Fibroblast of lung (primary cell): ENCODE results near the gene CPEB2. TPM values are rescaled to one million over a fixed set of nuclear protein-coding genes. Genes with fewer than 3 reads are reported as not detected.

Experiments
- DNase-seq, 2 donors: peaks; one replicate each; pipeline versions ENCODE4 v3.0.0 to v3.0.0-alpha.2; 2010; ENCODE audit warnings: low read depth in 2 of 2
- H2AFZ ChIP-seq: 2 replicates; pipeline ENCODE4 v1.5.1; 2012; ENCODE audit warnings: low read length, control low read depth, inconsistent platforms
- H3K27ac ChIP-seq: 2 replicates; pipeline ENCODE4 v1.5.1; 2011; ENCODE audit warnings: low read length, control low read depth; ENCODE audit not compliant: insufficient read depth
- H3K27me3 ChIP-seq: 2 replicates; pipeline ENCODE4 v1.5.1; 2011; ENCODE audit warnings: mild to moderate bottlenecking, low read length; ENCODE audit not compliant: control insufficient read depth, insufficient read depth
- H3K36me3 ChIP-seq: 2 replicates; pipeline ENCODE4 v1.5.1; 2011; ENCODE audit warnings: low read length; ENCODE audit not compliant: control insufficient read depth, insufficient read depth
- H3K4me1 ChIP-seq: 2 replicates; pipeline ENCODE4 v1.5.1; 2011; ENCODE audit warnings: low read length; ENCODE audit not compliant: control insufficient read depth, insufficient read depth; ENCODE audit errors: extremely low read depth
- H3K4me2 ChIP-seq: 2 replicates; pipeline ENCODE4 v1.5.1; 2011; ENCODE audit warnings: low read length, control low read depth; ENCODE audit not compliant: insufficient read depth; ENCODE audit errors: extremely low read depth
- H3K4me3 ChIP-seq, 4 experiments: fragments of 200-600 bp in 1 of 4; sonication (generic) in 1 of 4; replicated peaks in 1 of 4; 2 replicates each; pipeline ENCODE4 v1.5.1; 2011 to 2016; ENCODE audit warnings: low read length in 4 of 4, low read depth in 3 of 4, mild to moderate bottlenecking in 3 of 4, control low read depth in 2 of 4, inconsistent platforms in 1 of 4, mixed read lengths in 1 of 4; ENCODE audit not compliant: insufficient read depth in 1 of 4; ENCODE audit errors: control extremely low read depth in 1 of 4
- H3K79me2 ChIP-seq: 2 replicates; pipeline ENCODE4 v1.5.1; 2012; ENCODE audit warnings: mild to moderate bottlenecking, low read length, inconsistent platforms; ENCODE audit not compliant: control insufficient read depth, insufficient read depth
- H3K9ac ChIP-seq: 2 replicates; pipeline ENCODE4 v1.5.1; 2011; ENCODE audit warnings: mild to moderate bottlenecking, low read length, control low read depth; ENCODE audit not compliant: insufficient read depth
- H3K9me3 ChIP-seq: 2 replicates; pipeline ENCODE4 v1.5.1; 2012; ENCODE audit warnings: low read depth, low read length; ENCODE audit not compliant: control insufficient read depth, insufficient read depth
- H4K20me1 ChIP-seq: 2 replicates; pipeline ENCODE4 v1.5.1; 2011; ENCODE audit warnings: low read length; ENCODE audit not compliant: control insufficient read depth, insufficient read depth; ENCODE audit errors: extremely low read depth
- CTCF ChIP-seq, 2 donors: IDR thresholded peaks in 1 of 2; conservative IDR thresholded peaks in 1 of 2; 1 replicate in 1 of 2; 2 replicates in 1 of 2; pipeline ENCODE4 v1.5.1; 2011 to 2012; ENCODE audit warnings: low read length in 2 of 2, control low read depth in 1 of 2, inconsistent platforms in 1 of 2, low read depth in 1 of 2, mild to moderate bottlenecking in 1 of 2
- EZH2 ChIP-seq: IDR thresholded peaks from 2 replicates; pipeline ENCODE4 v1.5.1; 2012; ENCODE audit warnings: low read length, control low read depth, mild to moderate bottlenecking; ENCODE audit errors: missing control alignments
- polyA plus RNA-seq, 2 donors: library from polyadenylated mRNA; depleted of rRNA in 1 of 2; stranded (reverse) in 1 of 2; unstranded in 1 of 2; fragments of >200 nt; gene quantifications; 2 replicates each; pipeline ENCODE4 v1.2.1, GENCODE V29; 2011 to 2012; ENCODE audit warnings: missing spikeins in 1 of 2
- total RNA-seq: library from RNA; depleted of rRNA; stranded (reverse); fragments of >200 nt; gene quantifications from 2 replicates; pipeline ENCODE4 v1.2.1, GENCODE V29; 2014

The CPEB2 gene
- total and polyA plus RNA-seq, 2 donors (not counting 1 experiment from before 2014, with no cell fraction given): 18.6 to 19.0 TPM

GRCh38 chr4:15021311-15021710 is 19.0 kb downstream of the CPEB2 start:
- Histone ChIP-seq H3K4me1 (no peaks in the 10 kb centered on the region), H3K4me2 (no peak overlapping the region), H3K36me3 (peaks cover 3% of the 10 kb centered on the region), H3K27ac (no peak overlapping the region), H3K4me3 (no peak overlapping the region), H4K20me1 (no peaks in the 10 kb centered on the region), H3K9me3 (no peaks in the 10 kb centered on the region), H3K9ac (no peak overlapping the region), H3K27me3 (no peaks in the 10 kb centered on the region), H2AFZ (no peak overlapping the region), H3K79me2 (peaks cover 70% of the 10 kb centered on the region)
- DNase-seq: no peak
- TF ChIP-seq CTCF (conservative IDR thresholded peaks at IDR 0.05 in 1 of 2, IDR thresholded peaks at IDR 0.05 in 1 of 2; ENCODE audit: low read depth in 1 of 2, low read length in 2 of 2): no peak
- no peak for TF ChIP-seq EZH2

- Histone ChIP-seq H3K4me1 (no peaks in the 10 kb centered on the region), H3K4me3 (no peak overlapping the region), H2AFZ (no peak overlapping the region), H3K9me3 (no peaks in the 10 kb centered on the region), H3K36me3 (peaks cover 3% of the 10 kb centered on the region), H3K27ac (no peak overlapping the region), H3K79me2 (peaks cover 72% of the 10 kb centered on the region), H3K9ac (no peak overlapping the region), H3K27me3 (no peaks in the 10 kb centered on the region), H4K20me1 (no peaks in the 10 kb centered on the region), H3K4me2 (no peak overlapping the region)
- DNase-seq: no peak
- TF ChIP-seq CTCF (conservative IDR thresholded peaks at IDR 0.05 in 1 of 2, IDR thresholded peaks at IDR 0.05 in 1 of 2; ENCODE audit: low read depth in 1 of 2, low read length in 2 of 2): no peak
- TF ChIP-seq EZH2: no peak
Observed at GRCh38 chr4:15021946-15022345, 19.7 kb downstream of the CPEB2 start.

- Histone ChIP-seq H3K4me2 (no peak overlapping the region), H3K36me3 (peaks cover 5% of the 10 kb centered on the region), H3K4me1 (no peaks in the 10 kb centered on the region), H2AFZ (no peak overlapping the region), H4K20me1 (peaks cover 2% of the 10 kb centered on the region), H3K9me3 (no peaks in the 10 kb centered on the region), H3K9ac (no peak overlapping the region), H3K79me2 (peaks cover 79% of the 10 kb centered on the region), H3K27me3 (no peaks in the 10 kb centered on the region), H3K4me3 (no peak overlapping the region), H3K27ac (no peak overlapping the region)
- TF ChIP-seq EZH2 (no peak), CTCF (conservative IDR thresholded peaks at IDR 0.05 in 1 of 2, IDR thresholded peaks at IDR 0.05 in 1 of 2; ENCODE audit: low read depth in 1 of 2, low read length in 2 of 2) (no peak)
- DNase-seq: peak in 1 of 2 donors; percentile 51
Observed at GRCh38 chr4:15024386-15024785, 22.1 kb downstream of the CPEB2 start.
